K562 (cell line): ENCODE results near the gene IL17RA. TPM values are rescaled to one million over a fixed set of nuclear protein-coding genes. Genes with fewer than 3 reads are reported as not detected.

ENCODE experiments used
- ATAC-seq: fragments of 200-7000 bp; cut with Tn5 transposase; 3 replicates; pipeline ENCODE4 v1.9.1; 2020; ENCODE audit warnings: moderate library complexity
- BruUV-seq: library from RNA; stranded (reverse); fragments of 400-500 nt; replicated peaks from 2 replicates; lab custom pipeline; 2021; lab: Mats Ljungman, UMichigan
- CTCF ChIA-PET: fragments of 300-600 bp; formaldehyde crosslinking; extraction: SDS; loops from one replicate; lab custom pipeline; 2021; ENCODE audit warnings: low intra/inter-chr PET ratio; lab: Yijun Ruan, JAX
- POLR2A ChIA-PET: fragments of 300-600, 350-650 bp; sonication (Branson Sonifier 250); formaldehyde crosslinking; extraction: SDS; loops from one replicate; lab custom pipeline; 2021; ENCODE audit warnings: antibody characterized with exemption, inconsistent platforms; lab: Yijun Ruan, JAX
- DNase-seq, 4 experiments: peaks; one replicate each; pipeline versions ENCODE4 v3.0.0 to v3.0.0-alpha.2; 2011 to 2018; ENCODE audit warnings: low spot score in 3 of 4, mixed read lengths in 3 of 4; ENCODE audit errors: extremely low read depth in 1 of 4
- FAIRE-seq: peaks from 2 replicates; lab custom pipeline; 2011; peaks lifted over from hg19 to GRCh38; lab: Jason Lieb, UNC
- H2AFZ ChIP-seq: 2 replicates; pipeline ENCODE4 v1.6.0; 2011; ENCODE audit warnings: low read depth, low read length, control low read depth, inconsistent platforms
- H3K27ac ChIP-seq: fragments of 200-600 bp; 3 replicates; pipeline ENCODE4 v1.8.0; 2011; ENCODE audit warnings: low read depth, mild to moderate bottlenecking, control low read depth, inconsistent platforms, low read length, moderate library complexity, mixed read lengths; ENCODE audit errors: extremely low read depth
- H3K27me3 ChIP-seq, 2 experiments: fragments of 300-600 bp in 1 of 2; 2 replicates in 1 of 2; 3 replicates in 1 of 2; pipeline versions ENCODE4 v1.6.0 to v1.8.0; 2011; ENCODE audit warnings: inconsistent platforms in 2 of 2, low read length in 2 of 2, mild to moderate bottlenecking in 1 of 2, mixed read lengths in 1 of 2, moderate library complexity in 1 of 2; ENCODE audit not compliant: control insufficient read depth in 2 of 2, insufficient read depth in 2 of 2
- H3K36me3 ChIP-seq: fragments of 300-600 bp; 3 replicates; pipeline ENCODE4 v1.8.0; 2011; ENCODE audit warnings: mild to moderate bottlenecking, low read length, inconsistent platforms; ENCODE audit not compliant: control insufficient read depth, insufficient read depth
- H3K4me1 ChIP-seq, 2 experiments: fragments of 200-600 bp in 1 of 2; replicated peaks in 1 of 2; 2 replicates in 1 of 2; 3 replicates in 1 of 2; pipeline versions ENCODE4 v1.5.1 to v1.8.0; 2011; ENCODE audit warnings: inconsistent platforms in 2 of 2, low read length in 2 of 2, mild to moderate bottlenecking in 1 of 2, mixed read lengths in 1 of 2, moderate library complexity in 1 of 2; ENCODE audit not compliant: control insufficient read depth in 2 of 2, insufficient read depth in 2 of 2
- H3K4me2 ChIP-seq: 2 replicates; pipeline ENCODE4 v1.6.1; 2011; ENCODE audit warnings: low read length, control low read depth, inconsistent platforms, mixed read lengths; ENCODE audit not compliant: insufficient read depth
- H3K4me3 ChIP-seq: fragments of 200-600 bp; sonication (generic), shearing (Covaris generic); 2 replicates; pipeline ENCODE4 v1.5.1; 2016; ENCODE audit warnings: control low read depth, inconsistent platforms
- H3K79me2 ChIP-seq: fragments of 200-600 bp; 3 replicates; pipeline ENCODE4 v1.8.0; 2011; ENCODE audit warnings: low read length, inconsistent platforms; ENCODE audit not compliant: control insufficient read depth, insufficient read depth
- H3K9ac ChIP-seq, 2 experiments: 2 replicates each; pipeline versions ENCODE4 v1.6.0 to v1.6.1; 2011; ENCODE audit warnings: low read depth in 2 of 2, low read length in 2 of 2, control low read depth in 1 of 2, inconsistent platforms in 1 of 2, mild to moderate bottlenecking in 1 of 2, mixed read lengths in 1 of 2; ENCODE audit not compliant: insufficient read depth in 1 of 2
- H3K9me1 ChIP-seq: one replicate; pipeline ENCODE4 v1.6.0; 2011; ENCODE audit warnings: inconsistent platforms, mild to moderate bottlenecking, low read length, moderate library complexity; ENCODE audit not compliant: control insufficient read depth, insufficient read depth
- H3K9me3 ChIP-seq: replicated peaks from 2 replicates; pipeline ENCODE4 v1.5.1; 2011; ENCODE audit warnings: low read depth, low read length, inconsistent platforms; ENCODE audit not compliant: control insufficient read depth, insufficient read depth
- H4K20me1 ChIP-seq: replicated peaks from 2 replicates; pipeline ENCODE4 v1.6.1; 2011; ENCODE audit warnings: low read length, inconsistent platforms, mixed read lengths; ENCODE audit not compliant: control insufficient read depth, insufficient read depth
- E2F3 ChIP-seq: fragments of 250-450 bp; sonication (Bioruptor Pico); IDR thresholded peaks from 2 replicates; pipeline ENCODE4 v1.4.0; 2020; ENCODE audit warnings: mild to moderate bottlenecking
- ELK3 ChIP-seq: fragments of 450-650 bp; formaldehyde crosslinking; IDR thresholded peaks from 2 replicates; pipeline ENCODE4 v1.4.0; 2020; ENCODE audit warnings: mild to moderate bottlenecking
- IFI16 ChIP-seq: fragments of 250-450 bp; sonication (Bioruptor Pico); IDR thresholded peaks from 2 replicates; pipeline ENCODE4 v2.1.2; 2022; ENCODE audit warnings: mild to moderate bottlenecking, inconsistent platforms
- WGBS: fragments of 100-300 bp; shearing (Covaris generic); methylation state at CpG from one replicate; pipeline ENCODE4 v1.1.6; 2016; ENCODE audit warnings: low coverage, mixed read lengths; ENCODE audit not compliant: insufficient coverage; ENCODE audit errors: missing lambda C conversion rate; 5-methylcytosine and 5-hydroxymethylcytosine counted together
- in situ Hi-C: fragments of 300-500 bp; cut with MboI; formaldehyde crosslinking; loops from 4 replicates; pipeline ENCODE4 v1.15.0; 2018; ENCODE audit warnings: inconsistent platforms, mixed read lengths
- intact Hi-C: fragments of 100-400 bp; cut with micrococcal nuclease; formaldehyde crosslinking; loops from 2 replicates; pipeline ENCODE4 v1.14.2; 2022
- polyA plus RNA-seq, 8 experiments: library from polyadenylated mRNA; depleted of rRNA in 4 of 8; stranded (reverse) in 5 of 8; unstranded in 3 of 8; fragments of >200 nt; fragmentation: Nextera tagmentation in 2 of 8; fragmentation: Illumina TruSeq in 1 of 8; extraction: Ambion mirVana in 2 of 8; extraction: Trizol in 1 of 8; gene quantifications; 2 replicates each; pipeline versions ENCODE4 v1.2.1 to v1.2.3, GENCODE V29; 2011 to 2014; ENCODE audit warnings: inconsistent platforms in 1 of 8, missing spikeins in 1 of 8
- total RNA-seq, 7 experiments: library from RNA; depleted of rRNA in 6 of 7; stranded (reverse); fragments of >200 nt in 6 of 7; fragmentation: Illumina TruSeq in 2 of 7; extraction: Trizol in 2 of 7; gene quantifications; 2 replicates each; pipeline versions ENCODE4 v1.2.1 to v1.2.3, GENCODE V29; 2011 to 2021; ENCODE audit warnings: low replicate concordance in 1 of 7
- TF ChIP-seq, protein P1 (sequence below): sonication (generic); formaldehyde crosslinking; IDR thresholded peaks from 2 replicates; pipeline ENCODE4 v1.9.0; 2022; ENCODE audit warnings: mild to moderate bottlenecking, missing genetic modification reagents
- TF ChIP-seq, protein P2 (sequence below): sonication (generic); formaldehyde crosslinking; IDR thresholded peaks from 2 replicates; pipeline ENCODE4 v1.8.1; 2023; ENCODE audit warnings: mild to moderate bottlenecking, missing genetic modification reagents

The IL17RA gene
- total and polyA plus RNA-seq, 9 of the 15 experiments (the other 6 are each of a cell fraction or from before 2014, with no cell fraction given), result 0.17 to 11.8 (median 3.7) TPM

GRCh38 chr22:17064498-17065100 lies 20.2 kb upstream of the IL17RA start:
- H3K9me3 ChIP-seq, result no peaks in the 10 kb centered on the region
- H2AFZ ChIP-seq, result no peak overlapping the region
- in situ Hi-C loops (no loop called here), intact Hi-C loops (no loop called here)
- ChIA-PET CTCF (no interaction called here), POLR2A (no interaction called here)
- peaks cover 11% of the 10 kb centered on the region; the same call in 1 of the 3 replicates for H3K36me3 ChIP-seq
- H3K9me1 ChIP-seq, result no peaks in the 10 kb centered on the region
- no peaks in the 10 kb centered on the region; a peak in 1 of 5 replicates for H3K4me1 ChIP-seq
- H3K4me2 ChIP-seq, result no peak overlapping the region
- H3K27ac ChIP-seq, result no peak overlapping the region
- 72% methylated on average over 7 of the region's 7 CpGs for WGBS
- no peak for TF ChIP-seq ELK3 (CRISPR knock-in tag)
- TF ChIP-seq E2F3, result no peak
- TF ChIP-seq, protein P1, sequence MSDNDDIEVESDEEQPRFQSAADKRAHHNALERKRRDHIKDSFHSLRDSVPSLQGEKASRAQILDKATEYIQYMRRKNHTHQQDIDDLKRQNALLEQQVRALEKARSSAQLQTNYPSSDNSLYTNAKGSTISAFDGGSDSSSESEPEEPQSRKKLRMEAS, result no peak
- TF ChIP-seq IFI16 (CRISPR knock-in tag), result no peak
- TF ChIP-seq, protein P2, sequence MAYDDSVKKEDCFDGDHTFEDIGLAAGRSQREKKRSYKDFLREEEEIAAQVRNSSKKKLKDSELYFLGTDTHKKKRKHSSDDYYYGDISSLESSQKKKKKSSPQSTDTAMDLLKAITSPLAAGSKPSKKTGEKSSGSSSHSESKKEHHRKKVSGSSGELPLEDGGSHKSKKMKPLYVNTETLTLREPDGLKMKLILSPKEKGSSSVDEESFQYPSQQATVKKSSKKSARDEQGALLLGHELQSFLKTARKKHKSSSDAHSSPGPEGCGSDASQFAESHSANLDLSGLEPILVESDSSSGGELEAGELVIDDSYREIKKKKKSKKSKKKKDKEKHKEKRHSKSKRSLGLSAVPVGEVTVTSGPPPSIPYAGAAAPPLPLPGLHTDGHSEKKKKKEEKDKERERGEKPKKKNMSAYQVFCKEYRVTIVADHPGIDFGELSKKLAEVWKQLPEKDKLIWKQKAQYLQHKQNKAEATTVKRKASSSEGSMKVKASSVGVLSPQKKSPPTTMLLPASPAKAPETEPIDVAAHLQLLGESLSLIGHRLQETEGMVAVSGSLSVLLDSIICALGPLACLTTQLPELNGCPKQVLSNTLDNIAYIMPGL, result no peak
- no peak for DNase-seq
- ATAC-seq, result no peak
- peaks cover 6% of the 10 kb centered on the region; the same call in 1 of the 2 replicates for H4K20me1 ChIP-seq
- no TSS peak for BruUV-seq
- no peaks in the 10 kb centered on the region for H3K27me3 ChIP-seq
- no peaks in the 10 kb centered on the region for H3K79me2 ChIP-seq
- H3K4me3 ChIP-seq, result no peak overlapping the region
- no peak overlapping the region for H3K9ac ChIP-seq
- no peak for FAIRE-seq
